AG08396 (cell line): ENCODE measurements around the gene PTPN21.
A peak's percentile ranks its signal among the peaks of the same experiment; 100 is the strongest.

Experiments
- DNase-seq: peaks from one replicate; pipeline ENCODE4 v3.0.0; 2012; ENCODE audit warnings: low spot score, mixed read lengths

The PTPN21 gene

DNA sequence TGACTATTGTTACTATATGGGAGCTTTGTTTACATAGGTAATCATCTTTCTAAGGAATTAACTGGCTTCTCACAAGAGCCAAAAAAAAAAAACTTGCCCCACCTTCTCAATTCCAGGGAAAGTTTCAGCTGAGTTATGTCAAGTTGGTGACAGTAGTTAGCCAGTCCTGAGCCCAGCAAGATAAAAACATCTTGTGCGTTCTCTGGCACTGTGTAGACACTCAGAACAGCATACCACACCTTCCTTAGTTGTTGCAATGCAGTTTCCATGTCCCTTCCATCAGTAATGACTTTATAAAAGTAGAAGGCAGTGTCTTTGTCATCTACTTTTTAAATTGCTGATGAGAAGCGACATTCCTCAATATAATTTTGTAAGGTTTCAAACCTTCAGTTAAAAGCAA lies 50.2 kb downstream of the PTPN21 start:
- no peak for DNase-seq

DNA sequence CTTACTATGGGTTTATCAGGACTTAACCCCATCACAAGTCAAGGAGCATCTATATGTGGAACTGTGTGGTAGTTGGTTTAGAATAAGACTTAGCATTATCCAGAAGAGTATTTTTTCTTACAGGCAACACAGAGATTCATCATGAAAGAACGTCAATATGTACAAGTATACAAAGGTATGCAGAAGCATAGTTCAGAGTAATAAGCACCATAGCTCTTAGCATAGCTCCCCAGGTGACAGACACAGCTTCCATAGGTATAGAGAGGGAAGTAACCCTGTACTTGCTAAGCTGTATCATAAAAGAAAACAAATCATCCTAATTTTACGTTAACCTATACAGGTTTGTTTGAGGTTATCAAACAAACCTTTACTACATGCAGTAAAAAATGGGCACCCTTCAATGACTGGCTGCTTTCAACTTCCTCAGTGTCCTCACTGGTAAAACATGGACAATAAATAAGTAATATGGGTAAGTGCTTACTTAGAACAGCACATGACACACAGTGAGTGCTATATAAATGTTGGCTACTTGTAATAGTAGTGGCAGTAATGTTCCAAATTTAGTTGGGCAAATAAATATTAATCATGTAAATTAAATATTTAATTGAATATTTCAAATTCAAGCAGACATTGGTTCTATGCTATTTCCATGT lies 50.9 kb downstream of the PTPN21 start:
- DNase-seq, result no peak

DNA sequence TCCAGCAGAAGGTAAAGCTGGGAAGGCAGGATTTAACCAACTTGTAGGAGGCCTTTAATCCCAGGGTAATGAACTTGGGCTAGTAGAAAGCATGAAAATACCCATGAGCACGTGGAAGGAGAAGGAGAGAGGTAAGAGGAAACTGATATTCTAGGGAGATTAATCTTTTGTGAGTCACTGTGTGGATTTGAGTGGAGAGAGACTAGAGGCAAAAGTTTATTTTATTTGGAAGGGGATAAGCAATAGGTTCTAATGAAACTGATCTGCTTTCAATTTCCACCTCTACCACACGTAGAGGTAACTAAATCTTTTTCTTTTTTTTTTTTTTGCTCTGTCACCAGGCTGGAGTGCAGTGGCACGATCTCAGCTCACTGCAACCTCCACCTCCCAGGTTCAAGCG lies 52.1 kb downstream of the PTPN21 start:
- no peak for DNase-seq

DNA sequence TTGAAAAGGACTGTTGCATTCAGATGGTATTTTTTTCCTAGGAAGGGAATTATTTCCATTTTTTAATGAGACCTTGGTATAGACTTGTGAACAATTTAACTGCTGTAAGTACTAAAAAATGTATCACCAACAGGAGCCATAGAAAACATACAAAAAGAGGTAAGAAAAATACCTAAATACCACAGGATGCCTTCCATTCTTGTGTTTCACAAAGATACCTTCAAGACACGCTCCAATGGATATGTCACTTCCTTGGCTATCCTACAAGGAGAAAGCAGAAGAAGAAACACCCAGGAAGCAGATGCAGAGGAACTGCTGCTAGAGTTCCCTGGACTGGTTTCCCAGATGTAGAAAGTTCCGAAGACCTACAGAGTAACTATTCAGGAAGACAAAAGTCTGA lies 54.2 kb downstream of the PTPN21 start:
- DNase-seq, result no peak

DNA sequence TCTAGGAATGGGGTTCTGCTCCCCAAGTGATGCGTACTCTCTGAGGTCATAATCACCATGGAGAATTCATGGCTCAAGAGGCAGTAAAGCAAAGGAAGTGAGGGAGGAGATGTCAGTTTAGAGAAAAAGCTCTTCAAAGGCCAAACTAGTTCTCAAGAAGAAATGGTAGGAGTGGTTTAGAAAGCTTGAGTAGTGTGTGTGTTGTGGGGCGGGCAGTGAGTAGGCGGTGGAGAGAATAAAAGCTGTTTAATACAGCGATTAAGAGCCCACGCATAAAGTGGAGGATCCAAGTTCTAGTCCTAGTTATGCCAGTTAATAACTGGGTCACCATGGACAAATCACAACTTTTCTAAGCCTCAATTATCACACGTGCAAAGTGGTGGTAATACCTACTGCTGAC lies 55.6 kb downstream of the PTPN21 start:
- DNase-seq, result no peak

DNA sequence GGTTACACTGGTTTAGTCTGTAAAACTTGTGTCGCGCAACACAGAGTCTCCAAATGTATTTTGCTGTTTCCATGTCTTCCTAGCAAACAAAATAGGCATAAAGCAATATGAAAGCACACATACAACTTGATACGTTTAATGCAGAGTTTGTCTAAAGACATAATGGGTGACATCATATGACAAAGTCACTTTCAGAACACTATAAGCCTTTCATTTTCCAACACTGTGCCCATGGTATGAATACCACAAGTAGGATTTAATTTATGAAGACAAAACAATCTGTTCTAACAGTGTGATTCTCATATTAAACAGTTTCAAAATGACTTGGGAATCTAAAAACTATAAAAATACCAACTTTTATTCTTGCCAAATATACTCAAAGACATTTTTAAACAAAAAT lies 58.4 kb downstream of the PTPN21 start:
- no peak for DNase-seq

DNA sequence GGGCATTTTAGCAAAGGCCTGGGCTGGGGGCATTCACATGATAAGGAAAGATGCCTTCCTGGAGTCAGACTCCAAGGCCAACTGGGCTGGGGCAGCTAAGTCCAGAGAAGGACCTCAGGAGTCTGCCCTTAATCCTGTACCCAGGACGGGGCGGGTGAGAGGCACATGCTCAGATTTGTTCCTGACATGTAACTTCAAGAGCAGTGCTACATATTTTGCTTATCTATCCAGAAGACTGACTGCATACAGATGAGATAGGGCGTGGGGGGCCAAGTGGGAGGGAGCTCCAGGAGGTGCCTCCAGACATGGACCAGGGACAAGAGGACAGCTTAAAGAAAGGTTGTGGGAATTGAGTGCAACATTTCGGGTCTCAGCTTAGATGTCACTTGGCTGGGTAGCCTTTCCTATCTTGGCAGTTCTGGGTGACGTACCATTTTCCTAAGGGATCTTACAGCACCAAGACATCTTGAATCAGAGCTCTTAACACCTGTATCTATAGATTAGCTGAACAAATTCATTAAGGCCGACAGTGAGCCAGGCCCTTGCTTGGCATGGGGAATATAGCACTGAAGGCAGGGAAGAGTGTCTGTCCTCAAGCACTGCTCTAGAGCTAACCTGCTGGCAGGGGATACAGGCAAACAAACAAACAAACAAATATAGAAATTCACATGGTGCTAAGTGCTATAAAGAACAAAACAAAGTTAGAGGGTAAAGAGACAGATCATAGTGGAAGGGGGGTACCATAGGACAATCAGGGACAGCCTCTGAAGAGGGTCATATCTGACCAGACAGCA lies 61.2 kb downstream of the PTPN21 start:
- no peak for DNase-seq

DNA sequence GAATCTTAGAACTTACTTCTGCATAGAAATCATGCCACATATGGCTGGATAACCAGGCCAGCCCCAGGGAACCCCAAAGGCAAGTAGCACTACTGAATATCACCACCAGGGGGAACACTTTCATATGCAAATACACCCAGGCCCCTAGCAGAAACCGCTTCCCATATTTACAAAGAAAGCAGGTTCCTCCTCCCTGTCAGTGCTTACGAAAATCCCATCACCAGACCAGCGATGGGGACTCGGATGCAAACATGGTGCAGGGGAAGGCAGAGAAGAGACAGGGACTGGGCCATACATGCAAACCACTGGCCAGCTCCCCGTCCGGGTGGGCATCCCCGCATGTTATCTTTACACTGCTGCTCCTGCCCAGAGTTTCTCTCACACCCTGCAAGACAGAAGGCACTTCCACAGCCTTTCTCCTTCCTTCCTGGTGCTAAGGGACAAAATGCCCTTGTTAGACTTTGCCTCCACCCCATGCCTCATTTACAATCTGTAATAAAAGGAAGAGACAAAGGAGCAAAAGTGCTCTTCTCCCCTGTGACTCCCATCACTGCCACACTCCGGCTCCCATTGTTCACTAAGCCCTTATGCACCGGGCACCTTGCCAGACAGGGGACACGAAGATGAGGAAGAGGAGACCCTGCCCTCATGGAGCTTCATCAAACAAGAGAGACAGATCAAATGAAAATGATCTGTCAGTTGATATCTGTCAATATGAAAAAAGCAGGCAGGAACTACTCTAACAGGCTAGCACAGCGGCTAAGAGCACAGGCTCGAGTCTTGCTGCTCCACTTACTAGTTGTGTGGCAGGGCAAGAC lies 62.3 kb downstream of the PTPN21 start:
- peak; percentile 83 for DNase-seq

DNA sequence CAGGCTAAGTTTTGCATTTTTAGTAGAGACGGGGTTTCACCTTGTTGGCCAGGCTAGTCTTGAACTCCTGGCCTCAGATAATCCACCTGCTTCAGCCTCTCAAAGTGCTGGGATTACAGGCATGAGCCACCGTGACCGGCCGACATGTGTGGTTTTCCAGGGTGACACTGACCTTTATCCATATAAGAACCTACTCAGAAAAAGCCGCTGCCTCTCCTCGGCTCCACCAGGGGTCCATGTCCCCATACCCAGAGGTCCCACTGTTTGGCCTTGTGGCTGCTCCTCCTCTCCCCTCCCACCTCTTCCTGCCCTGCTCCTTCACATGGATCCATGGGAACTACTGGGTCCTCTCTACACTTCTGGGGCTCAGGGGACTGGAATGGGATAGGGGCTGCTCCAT lies 64.6 kb downstream of the PTPN21 start:
- no peak for DNase-seq

DNA sequence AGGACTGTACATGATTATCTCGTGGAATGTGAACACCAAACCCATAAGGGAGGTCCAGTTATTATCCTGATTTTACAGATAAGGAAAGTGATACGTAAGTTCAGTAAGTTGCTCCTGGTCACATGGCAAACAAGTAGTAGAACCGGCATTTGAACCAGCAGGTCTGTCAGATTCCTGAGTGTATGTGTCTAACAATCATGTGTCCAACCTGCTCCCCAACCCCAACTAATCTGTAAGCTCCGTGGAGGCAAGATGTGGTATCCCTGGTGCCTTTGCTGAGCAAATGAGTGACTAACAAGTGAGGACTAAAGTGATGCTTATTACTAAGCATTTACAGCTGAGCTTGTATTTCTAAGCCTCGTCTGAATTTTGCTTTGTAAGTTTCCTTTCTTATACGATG lies 65.9 kb downstream of the PTPN21 start:
- DNase-seq, result no peak

DNA sequence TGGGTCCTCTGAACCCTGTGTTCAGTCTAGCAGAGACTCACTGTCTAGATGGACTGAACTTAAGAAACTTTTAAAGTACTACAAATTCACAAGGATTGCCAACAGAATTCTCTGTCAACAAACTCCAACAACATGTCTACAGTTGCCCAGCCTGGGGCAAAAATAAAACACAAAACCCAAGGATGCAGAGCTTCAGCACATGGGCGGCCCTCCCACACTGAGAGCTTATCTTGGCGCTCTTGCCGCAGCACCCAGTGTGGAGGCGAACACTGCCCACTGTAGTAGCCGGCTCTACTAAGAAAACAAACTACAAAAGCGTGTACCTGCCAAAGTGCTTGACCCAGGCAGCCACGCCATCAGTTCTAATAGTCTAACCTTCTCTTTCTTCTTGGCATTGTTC lies 66.7 kb downstream of the PTPN21 start:
- DNase-seq, result no peak

DNA sequence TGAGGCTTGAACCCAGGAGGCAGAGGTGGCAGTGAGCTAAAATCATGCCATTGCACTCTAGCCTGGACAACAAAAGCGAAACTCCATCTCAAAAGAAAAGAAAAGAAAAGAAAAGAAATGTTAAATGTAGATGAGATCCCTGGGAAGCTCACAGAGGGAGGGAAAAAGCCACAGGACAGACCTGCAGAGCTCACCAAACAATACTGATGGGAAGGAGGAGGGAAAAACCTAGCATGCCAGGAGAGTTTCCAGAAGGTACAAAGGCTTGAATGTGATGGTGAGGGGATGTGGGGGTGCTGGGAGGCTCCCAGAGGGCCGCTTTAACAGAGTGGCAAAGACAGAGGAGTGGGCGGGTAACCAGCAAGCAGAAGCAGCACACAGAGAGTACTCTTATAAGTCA lies 72.3 kb downstream of the PTPN21 start:
- DNase-seq, result no peak

DNA sequence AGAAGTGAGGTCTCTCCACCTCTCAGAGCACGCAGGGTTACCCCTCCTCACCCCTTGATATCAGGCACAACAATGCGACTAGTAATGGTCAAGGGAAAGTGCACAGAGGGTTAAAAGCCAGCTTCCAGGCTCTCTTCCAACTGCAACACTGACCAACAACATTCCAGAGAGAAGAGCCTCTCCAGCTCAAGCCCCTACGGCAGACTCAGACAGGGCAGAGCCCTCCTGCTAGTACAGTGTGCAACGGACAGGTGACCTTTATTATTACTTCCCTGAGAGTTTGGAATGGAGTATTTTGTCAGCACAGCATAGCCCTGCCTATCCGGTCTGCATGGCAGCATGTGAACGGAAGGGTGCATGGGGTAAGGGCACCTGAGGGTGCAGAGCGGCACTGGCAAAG lies 73.0 kb downstream of the PTPN21 start:
- peak; percentile 51 for DNase-seq

DNA sequence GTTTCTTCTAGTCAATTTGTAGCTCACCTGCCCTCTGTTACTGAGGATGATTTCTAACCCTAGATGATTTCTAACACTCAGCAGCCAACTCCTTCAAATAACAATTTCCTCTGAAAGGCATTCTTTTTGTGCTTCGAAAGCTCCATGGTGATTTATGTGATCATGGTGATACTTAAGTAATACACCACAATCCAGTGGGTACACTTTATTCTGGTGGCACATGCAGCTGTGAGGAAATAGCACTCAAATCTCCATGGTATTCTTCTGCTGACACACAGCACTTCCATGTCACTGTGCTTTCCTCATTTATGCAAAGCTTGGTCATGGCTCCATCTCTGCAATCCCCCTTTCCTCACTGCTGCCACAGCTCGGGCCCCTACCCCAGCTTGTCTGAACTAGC lies 73.7 kb downstream of the PTPN21 start:
- no peak for DNase-seq

DNA sequence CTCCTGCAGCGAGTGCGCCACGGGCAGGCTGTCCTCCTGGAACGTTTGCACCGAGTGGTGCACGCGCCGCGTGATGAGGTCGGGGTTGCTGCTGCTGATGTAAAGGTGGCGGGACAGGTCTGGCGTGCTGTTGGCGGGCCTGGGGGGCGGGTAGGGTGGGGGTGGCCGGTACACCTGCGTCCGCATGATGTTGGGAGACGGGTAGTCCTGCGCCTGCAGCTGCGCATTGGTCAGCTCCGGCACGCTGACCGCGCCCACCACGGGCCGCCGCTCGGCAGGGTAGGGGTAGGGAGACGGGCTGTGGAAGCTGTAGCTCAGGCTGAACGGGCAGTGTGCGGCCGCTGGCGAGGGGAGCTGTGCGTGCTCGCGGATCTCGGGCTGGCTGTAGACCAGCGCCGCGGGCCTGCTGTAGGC lies 75.2 kb downstream of the PTPN21 start:
- no peak for DNase-seq

DNA sequence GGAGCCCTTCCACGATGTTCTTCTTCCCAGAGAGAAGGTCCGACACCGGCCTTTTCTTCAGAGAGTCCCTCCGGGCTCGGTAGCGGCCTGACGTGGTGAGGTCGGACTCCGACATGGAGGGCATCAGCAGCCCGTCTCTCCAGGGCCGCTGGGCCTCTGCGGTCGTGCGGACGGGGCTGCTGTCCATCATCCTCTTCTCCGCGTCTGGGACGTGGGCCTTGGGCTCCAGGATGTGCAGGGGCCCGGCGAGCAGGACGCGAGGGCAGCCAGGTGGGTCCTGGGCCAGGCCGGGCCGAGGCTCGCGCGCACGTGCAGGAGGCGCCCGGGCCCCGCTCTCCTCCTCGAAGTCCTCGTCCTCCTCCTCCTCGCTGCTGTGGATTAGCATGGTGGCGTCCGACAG lies 75.9 kb downstream of the PTPN21 start:
- no peak for DNase-seq

DNA sequence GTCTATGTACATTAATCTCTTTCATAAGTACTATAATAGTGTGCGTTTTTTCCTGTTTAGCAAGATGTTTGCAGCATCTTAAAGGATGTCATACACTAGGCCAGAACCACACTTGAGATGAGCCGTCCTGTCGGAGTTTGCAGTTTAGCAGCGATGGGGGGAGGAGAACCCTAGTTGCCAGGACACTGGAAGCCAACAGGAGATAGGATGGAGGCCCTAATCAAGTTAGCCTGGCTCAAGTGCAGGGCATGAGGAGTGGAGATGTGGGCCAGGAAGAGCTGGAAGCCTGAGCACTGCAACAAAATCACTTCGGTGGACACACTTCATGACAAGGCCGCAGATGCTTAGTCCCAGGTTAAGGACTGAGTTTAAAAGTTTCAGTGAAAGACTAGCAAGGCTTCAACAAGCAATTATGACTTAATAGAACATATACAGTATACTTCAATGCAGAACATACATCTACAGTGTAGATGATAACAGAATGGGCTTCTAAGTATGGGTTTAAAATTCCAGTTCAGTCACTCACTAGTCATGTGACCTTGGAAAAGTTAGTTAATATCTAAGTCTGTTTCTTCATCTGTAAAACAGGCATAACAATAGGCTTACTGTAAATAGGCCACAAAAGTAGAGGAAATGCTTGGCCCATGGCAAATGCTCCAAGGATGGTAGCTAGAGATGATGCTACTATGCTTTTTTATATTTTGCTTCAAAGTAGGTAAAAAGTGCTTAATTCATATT lies 77.1 kb downstream of the PTPN21 start:
- DNase-seq, result peak; percentile 46

DNA sequence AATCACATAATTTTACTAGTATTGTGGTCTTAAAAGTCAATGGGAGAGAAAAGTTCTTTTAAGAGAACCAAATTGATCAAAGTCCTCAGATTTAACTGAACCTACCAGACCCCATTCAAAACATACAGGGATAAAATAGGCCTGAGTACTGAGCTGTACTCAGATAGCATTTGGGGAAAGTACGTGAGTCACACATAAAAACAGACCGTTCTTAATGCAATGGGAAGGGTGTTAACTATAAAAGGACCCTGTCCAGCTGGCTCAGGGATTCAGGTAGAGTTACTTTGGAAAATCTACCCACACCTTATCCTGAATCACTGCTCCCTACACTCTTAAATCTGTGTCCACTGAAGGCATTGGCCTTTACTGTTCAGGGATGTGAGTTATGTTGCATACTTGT lies 78.0 kb downstream of the PTPN21 start:
- no peak for DNase-seq

DNA sequence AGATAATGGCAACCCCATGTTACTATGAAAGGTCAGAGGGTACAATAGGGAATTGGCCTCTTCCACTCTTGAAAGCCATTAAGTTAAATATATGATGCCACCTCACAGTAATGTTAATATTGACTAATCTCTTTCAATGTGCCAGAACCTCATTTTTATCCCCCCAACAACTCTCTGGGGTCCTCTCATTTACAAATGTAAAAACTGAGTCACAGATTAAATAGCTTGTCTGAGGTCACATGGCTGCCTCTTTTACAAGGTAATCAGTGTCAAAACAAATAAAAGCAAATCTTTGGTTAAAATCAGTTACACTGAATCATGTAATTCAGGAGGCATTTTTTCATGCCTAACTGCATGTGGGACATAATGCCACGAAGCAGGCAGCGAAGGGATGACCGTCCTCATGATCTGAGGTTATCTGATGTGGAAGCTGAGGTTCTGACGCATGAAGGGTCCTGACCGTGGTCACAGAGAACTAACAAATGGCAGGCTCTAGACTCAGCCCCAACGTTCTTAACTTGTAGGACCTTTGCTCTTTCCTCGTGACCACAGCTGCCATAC lies 78.5 kb downstream of the PTPN21 start:
- no peak for DNase-seq

DNA sequence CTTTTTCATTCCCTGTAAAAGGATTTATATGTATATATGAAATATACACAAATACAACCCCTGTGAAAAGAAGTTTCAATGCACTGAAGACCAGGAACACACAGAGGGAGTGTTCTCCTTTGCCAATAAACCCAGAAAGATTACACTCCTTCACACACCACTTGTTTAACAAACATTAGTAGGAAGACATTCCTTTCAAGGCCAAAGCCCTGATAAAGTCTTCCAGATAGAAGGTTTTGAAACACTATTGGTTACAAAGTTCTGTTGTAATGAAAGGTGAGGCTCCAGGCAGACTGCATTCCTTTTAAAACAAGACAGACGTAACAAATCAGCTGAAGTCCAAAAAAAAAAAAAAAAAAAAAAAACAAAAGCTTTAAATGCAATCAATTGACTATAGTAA lies 81.0 kb downstream of the PTPN21 start:
- no peak for DNase-seq

DNA sequence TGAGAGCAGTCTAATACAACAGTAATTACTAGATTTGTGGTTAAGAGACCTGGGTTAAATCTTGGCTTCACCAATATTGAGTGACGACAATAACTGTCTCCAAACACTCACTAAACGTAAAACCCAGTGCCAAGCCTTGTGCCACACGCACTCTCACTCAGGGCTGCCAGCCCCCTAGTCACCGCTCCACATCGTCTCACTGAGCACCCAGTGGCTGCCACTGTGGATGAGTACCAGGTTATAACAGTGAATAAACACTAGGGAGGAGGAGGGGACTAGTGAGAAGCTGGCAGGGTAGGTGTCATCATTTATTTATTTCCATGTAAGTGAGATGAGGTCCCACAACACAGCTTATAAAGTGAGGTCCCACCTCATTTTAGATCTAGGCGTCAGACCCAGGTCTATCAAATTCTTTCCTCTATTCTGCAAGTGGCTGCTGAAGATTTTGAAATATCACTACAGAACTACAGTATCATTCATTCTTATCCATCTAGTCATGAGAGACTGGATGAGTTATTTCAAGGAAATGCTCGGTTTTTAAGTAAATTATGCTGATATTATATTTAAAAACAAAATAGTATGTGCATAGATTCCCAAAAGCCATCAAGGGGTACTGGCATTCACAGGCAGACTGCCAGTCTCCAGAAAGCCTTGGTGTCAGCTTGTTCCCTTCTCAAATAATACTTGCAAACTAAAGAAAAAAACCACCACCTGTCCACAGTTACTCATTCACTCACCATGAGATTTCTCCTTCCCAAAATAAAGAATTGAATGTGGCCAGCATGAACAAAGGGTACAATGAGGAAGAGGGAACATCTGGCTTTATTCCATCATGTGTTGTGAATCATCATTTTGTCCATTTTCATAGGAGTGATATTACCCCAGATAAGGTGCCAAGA lies 84.0 kb downstream of the PTPN21 start:
- no peak for DNase-seq
